ENCODE results near the gene SLX4IP. TPM values are rescaled to one million over a fixed set of nuclear protein-coding genes. Genes with fewer than 3 reads are reported as not detected.

Gene SLX4IP
- total RNA-seq, 1 donor from 2014 or later: 7.7 TPM

DNA sequence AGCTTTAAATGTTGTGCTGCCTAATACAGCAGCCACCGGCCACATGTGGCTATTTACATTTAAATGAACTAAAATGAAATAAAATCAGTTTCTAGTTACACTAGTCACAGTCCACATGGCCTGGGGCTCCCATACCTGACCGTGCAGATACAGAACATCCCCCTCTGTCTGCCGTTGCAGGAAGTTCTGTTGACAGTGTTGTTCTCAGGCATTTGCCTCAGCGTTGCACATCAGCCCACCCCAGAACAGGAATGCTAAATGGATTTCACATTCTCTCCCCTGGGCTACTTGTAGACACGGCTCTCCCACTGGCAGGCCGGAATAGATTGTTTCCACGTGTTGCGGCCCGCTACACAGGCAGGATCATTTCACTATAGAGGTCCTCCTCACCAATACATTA lies 212.4 kb downstream of the SLX4IP start:
- DNase-seq (ENCODE audit: low spot score): no peak

DNA sequence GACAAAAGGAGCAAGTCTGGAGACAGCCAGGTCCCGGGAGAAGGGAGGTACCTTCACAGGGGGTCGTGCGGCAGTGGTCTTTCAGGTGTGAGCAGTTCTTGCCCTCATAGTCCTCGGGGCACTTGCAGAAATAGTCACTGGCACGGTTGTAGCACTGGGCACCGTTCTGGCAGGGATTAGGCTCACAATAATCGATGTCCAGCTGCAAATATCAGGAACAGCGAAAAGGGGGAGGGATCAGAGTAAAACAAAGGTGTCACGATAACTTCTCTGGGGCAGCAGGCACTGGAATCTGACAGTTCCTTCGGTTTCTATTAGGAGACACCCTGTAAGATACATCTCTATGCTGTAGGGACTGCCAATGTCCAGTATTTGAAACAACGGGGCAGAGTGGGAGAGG lies 212.8 kb downstream of the SLX4IP start:
- DNase-seq (ENCODE audit: low spot score): no peak

DNA sequence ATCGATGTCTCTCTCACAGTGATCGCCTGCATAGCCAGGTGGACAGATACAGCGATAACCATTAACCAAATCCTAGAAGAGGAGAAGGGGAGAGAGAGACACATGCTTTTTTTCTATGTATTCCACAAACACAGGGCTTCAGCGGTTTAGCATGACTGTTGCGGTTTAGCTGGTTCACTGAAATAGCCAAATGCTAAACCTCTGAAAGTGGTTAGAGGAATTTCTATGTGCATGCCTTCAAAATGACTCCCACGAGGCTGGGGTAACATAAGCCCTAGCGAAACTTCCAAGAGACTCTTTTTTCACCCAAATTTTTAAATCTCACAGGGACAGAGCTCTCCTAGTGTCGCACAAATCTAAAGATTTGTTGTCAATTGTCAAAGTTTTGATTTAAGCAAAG lies 213.5 kb downstream of the SLX4IP start:
- no peak for DNase-seq (ENCODE audit: low spot score)

DNA sequence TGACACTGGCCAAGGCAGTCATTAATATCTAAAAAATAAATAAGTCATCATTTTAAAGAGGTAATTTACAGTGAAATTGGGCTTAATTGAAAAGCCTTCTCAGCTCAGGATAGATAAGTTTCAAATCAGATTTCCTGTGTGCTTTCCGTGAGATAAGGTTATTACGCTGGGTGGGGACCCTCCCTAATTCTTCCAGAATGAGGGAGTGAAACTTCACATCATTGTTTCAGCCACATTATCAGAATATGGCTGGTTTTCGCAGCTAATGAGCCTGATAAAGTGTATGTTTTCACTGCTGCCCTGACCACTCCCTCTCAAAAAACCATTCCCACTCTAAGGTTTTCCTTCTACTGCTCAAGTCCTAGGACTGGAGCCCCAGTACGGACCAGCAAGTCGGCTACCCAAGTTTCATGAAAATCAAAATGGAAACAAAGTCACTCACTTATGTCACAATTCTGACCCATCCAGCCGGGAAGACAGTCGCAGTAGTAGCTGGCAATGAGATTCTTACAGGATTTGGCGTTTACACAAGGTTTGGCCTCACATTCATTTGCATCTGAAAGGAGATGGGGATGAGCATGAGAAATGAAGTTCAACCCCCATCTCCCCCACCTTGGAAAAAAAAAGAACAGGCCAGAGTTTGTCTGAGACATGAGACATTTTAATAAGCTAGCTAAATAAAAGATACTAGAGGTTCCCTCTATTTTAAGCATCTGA lies 214.1 kb downstream of the SLX4IP start:
- no peak for DNase-seq (ENCODE audit: low spot score)

DNA sequence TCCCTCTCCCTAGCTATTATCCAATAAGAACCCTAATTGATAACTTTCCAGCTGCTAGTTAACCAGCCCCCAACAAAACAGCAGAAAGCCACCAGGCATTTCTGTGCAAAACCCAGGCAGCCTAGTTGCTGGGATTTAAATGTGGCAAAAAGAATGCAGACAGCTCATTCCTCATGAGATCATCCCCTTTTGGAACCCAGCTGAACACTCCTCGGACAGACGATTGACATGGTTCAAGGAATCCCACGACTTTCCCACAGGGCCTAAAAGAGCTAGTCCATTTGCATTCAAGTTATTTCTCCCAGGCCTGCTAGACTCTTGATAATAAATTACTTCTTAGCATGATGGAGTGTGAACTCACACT lies 214.7 kb downstream of the SLX4IP start:
- DNase-seq (ENCODE audit: low spot score): no peak

DNA sequence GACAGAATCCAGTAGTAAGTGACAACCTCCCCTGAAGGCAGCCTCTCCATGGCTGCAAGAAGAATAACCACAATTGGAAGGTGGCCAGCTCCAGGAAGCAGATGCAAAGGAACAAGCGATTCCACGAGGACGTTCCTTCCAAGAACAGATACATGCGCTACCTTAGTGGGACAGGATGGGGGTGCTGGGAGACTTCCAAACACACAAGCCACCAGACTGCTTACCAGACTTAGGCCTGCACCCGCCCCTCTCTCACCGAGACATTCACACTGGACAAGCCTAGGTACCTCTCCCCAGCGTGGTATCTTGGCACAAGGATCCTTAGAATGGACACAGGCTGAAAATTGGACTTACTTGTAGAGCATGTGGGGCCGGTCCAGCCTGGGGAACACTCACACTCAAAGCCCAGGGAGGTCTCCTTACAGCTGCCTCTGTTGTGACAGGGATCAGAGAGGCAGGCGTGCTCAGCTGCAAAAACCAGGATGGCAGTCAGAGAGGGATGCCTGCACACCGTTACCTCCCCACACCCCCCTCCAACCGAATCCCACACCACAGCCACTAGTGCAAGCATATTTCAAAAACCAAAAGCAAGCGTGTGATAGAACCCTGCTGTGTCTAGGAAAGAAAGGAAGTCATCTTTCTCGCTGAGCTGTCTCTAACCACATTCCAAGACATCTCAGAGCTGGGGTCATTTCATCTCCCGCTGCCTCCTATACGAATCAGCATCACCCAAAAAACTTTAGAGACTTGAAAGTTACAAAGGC lies 216.3 kb downstream of the SLX4IP start:
- DNase-seq (ENCODE audit: low spot score): peak; percentile 71

DNA sequence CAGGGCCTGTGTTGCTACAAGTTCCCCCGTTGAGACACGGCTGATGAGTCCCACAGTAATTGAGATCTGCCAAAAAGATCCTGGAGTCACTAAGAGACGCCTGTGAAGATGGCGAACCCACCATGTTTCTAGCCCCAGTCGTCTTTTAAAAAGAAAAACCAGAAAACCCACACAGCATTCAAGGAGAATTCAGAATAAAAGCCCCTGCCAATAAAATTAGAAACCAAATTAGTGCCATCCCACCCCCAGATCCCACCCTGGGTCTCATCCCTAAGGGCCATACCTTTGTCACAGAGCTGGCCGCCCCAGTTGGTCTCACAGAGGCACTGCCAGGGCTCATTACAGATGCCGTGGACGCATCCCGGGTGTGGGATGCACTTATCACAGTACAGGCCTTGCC lies 217.1 kb downstream of the SLX4IP start:
- DNase-seq (ENCODE audit: low spot score): no peak

DNA sequence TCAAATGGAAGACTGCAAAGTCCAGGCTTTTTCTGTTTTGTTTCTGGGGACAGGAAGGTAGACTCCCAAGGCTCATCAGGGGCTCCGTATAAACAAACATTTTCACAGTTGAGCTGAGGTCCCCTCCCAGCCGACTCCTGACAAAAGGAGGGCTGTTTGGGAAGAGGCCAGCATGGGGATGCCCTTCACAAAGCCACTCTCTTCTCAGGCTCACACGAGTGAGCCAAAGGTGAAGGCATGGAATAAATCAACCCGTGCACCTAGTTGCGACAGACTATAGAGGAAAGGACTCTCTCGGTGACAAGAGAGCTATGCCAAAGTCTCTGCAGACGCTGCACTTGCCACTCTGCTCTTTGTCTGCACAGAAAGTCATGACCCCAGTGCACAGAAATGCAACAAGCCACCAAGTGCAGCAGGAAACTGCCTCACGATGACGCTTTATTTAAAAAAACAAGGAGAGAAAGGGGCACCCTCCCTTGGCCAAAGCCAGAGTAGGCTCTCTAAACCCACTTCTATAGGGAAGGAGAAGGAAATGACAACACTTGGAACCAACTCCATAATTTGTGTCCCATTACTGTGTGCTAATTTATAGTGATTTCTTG lies 217.7 kb downstream of the SLX4IP start:
- DNase-seq (ENCODE audit: low spot score): no peak

DNA sequence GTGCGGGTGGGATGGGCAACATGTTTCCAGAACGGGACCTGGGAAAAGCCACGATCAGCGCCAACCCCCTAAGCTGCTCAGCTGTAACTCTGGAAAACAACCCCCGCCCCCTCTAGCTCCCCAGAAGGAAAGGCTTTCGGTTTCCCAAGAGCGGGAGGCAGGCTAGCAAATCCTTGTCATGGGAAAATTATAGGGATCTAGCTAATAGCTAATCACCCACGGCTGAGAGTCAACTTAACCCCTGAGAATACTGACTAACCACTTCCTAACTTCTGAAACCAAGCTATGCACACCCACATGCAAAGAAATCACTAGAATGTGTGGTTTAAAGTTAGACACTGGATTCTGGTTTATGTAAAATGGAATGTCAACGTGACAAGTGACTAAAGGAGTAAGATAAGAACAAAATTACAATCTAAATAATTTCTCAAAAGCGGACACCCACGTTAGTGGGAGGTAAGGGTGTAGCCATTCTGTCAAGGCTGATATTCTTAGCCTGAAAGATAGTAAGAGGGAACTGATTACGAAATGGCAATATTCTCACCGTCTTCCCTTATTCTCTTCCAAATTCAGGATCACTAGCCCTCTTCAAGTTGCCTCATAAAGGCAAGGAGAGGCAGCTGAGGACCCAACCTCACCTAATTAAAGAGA lies 218.6 kb downstream of the SLX4IP start:
- DNase-seq (ENCODE audit: low spot score): peak; percentile 73

DNA sequence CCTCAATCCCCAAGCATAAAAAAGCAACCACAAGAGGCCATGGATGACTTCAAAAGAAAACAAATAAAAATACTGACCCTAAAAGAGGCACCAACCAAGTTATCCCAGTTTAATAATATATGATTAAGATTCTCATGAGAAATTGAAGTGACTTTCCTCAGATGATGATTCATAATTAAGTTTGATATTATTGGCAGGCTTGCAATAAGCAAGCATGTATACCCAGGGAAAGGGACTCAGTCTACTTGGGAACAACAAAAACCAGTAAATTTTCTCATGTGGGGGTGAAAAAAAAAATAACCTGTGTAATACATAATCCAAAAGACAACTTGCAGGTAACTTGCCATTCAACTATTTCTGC lies 219.1 kb downstream of the SLX4IP start:
- DNase-seq (ENCODE audit: low spot score): no peak

DNA sequence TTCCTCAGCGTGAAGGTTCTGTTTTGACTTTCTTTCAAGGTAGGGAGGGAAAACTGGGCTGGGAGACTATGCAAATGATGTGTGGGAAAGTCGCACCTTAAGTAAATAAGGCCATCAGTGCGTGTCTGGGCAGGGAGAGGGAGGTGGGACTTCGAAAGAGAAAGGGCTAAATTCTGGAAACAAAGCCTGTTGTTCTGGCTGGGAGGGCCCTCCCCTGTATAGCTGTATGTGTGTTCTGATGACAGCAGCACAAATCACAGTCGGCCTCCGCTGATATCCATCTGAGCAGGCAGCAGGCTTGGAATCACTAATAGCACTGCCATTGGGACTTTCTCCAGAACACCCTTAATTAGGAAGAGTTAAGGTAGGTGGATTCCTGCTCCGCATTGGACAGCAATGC lies 219.5 kb downstream of the SLX4IP start:
- peak; percentile 85 for DNase-seq (ENCODE audit: low spot score)

DNA sequence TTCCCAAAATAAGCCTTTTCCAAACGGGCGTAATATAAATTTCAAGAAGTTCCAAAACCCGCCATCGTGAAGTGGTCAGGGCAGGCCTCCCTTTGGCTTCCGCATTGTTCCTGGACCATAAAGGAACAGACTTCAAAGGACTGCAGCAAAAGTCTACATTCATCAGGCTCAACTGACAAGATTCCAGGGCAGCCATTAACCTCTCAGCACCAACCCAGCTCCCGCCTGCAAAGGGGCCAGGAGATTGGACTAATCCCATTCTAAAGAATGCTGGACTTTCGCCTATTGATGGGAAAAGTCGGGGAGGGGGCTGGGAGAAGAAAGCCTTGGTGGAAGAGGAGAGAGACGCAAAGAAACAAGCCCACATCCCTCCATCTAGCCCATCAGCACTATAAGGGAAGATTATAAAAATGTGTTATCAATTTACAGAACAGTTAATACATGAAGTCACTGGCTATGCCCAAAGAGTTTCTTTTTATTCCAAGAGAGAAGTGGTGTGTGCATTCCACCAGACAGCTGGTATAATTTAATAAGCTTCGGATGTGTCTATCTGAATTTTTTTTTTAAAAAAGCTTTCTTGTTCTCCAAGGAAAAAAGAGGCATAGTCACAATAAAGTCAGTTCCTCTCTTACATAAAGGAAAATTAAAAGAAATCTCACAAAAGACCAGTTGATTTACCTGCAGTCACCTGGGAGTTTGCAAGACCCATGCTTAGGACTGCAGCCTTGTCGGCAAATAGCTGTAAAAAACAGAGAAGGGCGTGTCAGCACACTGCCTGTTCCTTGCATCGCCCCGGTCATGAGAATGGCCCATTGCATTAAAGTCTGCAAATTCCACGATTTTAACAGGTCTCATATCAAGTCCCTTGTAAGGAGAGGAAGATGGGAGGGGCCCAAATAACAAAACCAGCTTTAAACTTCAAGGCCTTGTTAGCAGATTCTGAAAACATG lies 220.9 kb downstream of the SLX4IP start:
- peak; percentile 81 for DNase-seq (ENCODE audit: low spot score)

DNA sequence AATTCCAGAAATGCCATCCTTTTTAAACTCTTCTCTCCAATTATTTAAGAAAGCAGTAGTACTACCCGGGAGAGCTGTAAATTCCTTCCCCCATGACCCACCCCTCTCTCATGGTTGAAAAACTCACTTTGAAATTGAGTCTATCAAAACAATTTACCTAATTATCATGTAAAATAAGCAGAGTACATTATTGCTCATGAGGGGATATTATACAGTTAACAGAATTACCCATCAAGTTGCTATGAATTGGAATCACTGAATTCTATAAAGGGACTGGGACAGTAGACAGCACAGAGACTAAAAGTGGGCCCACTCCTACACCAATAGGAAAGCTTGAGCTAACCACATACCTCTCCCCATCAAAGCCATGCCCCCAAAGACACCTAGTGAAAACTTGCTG lies 222.3 kb downstream of the SLX4IP start:
- DNase-seq (ENCODE audit: low spot score): no peak

DNA sequence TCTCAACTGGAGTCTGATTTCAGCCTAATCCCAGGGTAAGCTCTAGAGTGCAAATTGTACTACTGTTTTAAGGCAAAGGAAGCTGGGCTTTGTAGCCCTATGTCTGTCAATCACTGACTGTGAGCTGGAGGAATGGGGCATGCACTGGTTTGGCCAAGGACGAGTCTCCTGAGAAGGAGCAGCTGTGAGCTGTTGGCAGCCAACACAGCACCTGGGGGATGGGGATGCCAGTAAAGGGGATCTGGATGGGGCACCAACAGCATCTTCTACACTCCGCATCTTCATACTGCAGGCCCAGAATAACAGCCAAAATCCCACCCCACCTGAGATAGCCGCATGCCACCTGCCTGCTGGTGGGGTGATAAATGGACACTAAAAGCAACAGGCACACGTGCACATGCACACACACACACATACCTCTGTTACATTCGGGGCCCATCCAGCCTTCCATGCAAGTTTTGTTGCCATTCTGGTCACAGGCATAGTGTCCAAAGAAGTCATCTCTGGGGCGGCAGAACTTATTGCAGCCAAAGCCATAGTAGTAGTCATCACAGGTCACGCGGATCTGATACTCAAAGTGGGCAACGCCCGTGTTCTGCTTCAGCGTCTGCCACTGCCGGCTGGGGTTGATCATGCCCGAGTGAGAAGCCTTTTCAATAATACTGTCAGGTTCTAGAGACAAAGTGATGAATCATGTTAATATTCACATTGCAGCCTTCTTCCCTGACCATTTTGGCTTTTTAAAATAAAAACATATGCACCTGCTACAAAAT lies 223.1 kb downstream of the SLX4IP start:
- DNase-seq (ENCODE audit: low spot score): no peak

DNA sequence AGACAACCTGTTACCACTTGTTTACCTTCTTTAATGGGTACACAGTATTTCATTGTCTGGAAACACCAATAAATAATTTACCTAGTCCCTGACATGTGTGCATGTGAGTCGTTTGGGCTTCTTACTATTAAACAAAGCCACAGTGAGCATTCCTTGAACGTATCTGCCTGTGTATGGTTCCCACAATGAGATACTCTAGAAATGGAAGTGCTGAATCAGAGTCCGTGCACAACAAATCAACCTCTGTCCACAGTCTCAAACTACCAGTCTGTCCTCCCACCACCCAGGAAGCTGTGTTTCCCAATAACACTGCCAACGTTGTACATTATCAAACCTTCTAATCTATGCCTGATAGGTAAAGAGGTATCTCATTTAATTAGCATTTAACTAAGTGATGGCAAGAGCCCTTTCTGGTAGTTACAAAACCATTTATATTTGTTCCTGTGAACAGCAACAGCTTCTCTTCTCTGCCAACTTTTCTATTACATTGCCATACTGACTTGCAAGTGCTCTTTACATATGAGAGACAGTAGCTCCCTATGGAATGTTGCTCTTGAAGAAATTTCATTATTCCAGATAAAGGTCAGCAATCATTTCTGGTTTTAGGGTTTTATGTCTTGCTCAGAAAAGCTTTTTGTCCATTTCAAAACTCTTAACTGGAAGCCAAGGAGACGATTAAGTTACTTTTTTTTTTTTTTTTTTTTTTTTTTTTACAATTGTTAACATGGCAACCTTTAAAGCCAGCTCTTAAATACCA lies 223.9 kb downstream of the SLX4IP start:
- DNase-seq (ENCODE audit: low spot score): no peak

DNA sequence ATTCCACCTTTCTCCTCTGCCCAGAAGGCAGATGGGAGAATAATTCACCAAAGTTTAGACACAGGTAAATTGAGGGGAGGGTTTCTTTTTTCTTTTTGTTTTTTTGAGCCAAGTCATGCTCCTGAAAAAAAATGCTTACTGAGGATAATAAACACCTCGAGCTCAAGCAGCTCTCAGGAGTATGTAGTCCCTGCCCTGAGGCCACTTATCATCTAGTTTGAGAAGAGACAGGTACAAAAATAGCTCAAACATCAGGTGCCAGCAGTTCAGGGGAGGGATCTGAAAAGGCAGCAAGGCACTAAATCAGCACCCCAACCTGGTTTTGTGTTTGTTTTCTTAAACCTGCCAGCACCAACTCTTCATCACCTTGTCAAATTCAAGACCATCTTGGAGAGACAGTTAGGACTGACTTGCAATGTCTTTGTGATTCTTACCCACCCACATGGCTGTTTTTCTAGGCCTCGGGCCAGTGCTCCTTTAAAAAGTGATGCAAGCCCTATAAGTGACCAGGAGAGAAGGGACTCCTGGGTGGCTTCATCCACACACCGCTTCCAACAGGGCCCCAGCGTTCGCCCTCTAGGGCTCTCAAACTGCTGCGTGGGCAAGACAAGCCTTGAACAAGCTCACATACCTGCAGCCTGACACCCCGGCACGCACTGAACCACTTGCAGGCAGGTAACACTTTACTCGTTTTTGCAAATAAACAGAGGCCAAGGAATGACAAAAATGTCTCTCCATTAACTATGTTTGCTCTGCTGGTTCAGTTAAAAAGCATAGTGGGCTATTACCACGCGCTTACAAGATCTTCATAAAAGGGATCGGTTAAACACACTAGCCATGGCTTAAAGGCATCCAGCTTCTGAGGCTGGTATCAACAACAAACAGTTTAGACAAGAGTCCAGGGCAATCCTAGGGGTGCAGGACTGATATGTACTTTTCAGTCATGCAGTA lies 224.8 kb downstream of the SLX4IP start:
- no peak for DNase-seq (ENCODE audit: low spot score)

DNA sequence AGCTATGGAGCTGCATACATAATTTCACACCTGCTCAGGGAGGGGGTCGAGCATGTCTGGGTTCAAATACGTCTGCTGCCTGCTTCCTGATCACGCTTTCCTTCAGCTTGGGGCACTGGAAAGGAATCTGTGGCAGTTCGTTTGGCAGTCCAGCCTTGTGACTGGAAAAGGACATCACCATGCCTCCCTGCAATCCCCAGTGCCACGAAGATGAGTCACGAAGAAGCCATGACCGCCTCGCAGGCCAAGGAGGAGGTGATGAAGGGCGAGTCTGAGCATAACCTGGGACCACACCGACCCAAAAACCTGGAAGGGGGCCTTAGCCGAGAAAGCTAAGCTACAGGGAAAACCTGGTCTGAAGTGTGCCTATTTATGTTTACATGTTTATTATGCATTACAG lies 225.6 kb downstream of the SLX4IP start:
- DNase-seq (ENCODE audit: low spot score): no peak

DNA sequence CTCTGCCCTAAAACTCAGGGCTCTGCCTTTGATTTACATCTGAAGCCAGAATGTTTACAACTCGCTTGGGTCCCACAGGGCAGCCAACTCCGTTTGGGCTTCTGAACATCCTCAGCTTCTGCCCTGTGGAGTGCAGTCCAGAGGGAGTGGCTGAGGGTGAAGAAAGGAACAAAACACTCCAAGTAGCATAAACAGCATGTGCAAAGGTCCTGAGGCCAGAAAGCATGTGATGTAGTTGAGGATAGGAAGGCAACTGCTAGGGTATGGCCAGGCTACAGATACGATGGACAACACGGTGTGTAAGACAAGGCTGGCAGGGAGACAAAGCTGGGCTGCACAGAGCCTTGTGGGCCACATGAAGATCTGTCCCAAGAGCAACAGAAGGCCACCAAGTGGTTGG lies 226.2 kb downstream of the SLX4IP start:
- no peak for DNase-seq (ENCODE audit: low spot score)

DNA sequence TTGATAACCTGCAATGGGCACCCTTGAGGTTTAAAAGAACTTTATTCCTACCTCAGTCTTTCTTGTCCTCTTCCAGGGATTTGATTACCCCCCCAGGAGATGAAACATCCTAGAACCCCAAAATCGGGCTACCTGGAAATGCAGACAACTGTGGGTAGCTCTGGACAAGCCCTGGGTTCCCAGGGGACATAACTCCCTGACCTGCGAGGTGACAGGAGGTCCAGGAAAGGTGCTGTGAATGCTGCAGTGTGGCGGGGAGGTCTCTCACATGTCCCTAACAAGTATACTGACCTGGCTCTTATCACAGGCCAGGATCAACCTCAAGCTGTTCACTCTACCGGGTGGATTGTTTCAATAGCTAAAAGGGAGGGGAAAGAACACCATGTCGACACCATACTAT lies 227.0 kb downstream of the SLX4IP start:
- no peak for DNase-seq (ENCODE audit: low spot score)
